Activated CD8-positive, alpha-beta memory T cell treated with anti-CD3 and anti-CD28 coated beads for 36 hours (primary cell): ENCODE measurements around the gene DYSF. TPM values are rescaled to one million over a fixed set of nuclear protein-coding genes. Genes with fewer than 3 reads are reported as not detected.
"Not testable (repeated sequence)": the region's sequence is repeated elsewhere in the genome, so short reads cannot be mapped to it uniquely, and the experiment has no call there.

ENCODE experiments used
- CTCF ChIA-PET: fragments of 350-600 bp; sonication (Branson Sonifier 250); formaldehyde crosslinking; loops from one replicate; lab custom pipeline; 2021; ENCODE audit warnings: antibody characterized with exemption; lab: Charles Lee
- POLR2A ChIA-PET: fragments of 350-600 bp; sonication (Branson Sonifier 250); formaldehyde crosslinking; loops from one replicate; lab custom pipeline; 2021; ENCODE audit warnings: antibody characterized with exemption; lab: Charles Lee
- total RNA-seq, 2 experiments: library from RNA; stranded (reverse); gene quantifications; one replicate each; pipeline ENCODE4 v1.2.3, GENCODE V29; 2021

DYSF gene
- total RNA-seq, 2 experiments from 2014 or later: 4.8 to 5.8 TPM

- CTCF ChIA-PET: no interaction called here
- POLR2A ChIA-PET: no interaction called here
These were observed 182.4 kb downstream of the DYSF start for GRCh38 chr2:71635798-71636197.

- POLR2A ChIA-PET: no interaction called here
These were observed 183.8 kb downstream of the DYSF start for GRCh38 chr2:71637168-71637567.

GRCh38 chr2:71637736-71638135, 184.4 kb downstream of the DYSF start:
- POLR2A ChIA-PET: no interaction called here
- CTCF ChIA-PET: no interaction called here

More at GRCh38 chr2:71637168-71637567, 183.8 kb downstream of the DYSF start:
- CTCF ChIA-PET: no interaction called here

- CTCF ChIA-PET: no interaction called here
- POLR2A ChIA-PET: no interaction called here
These were observed 186.4 kb downstream of the DYSF start for GRCh38 chr2:71639735-71640134.

GRCh38 chr2:71640489-71640888, 187.1 kb downstream of the DYSF start:
- POLR2A ChIA-PET: no interaction called here
- CTCF ChIA-PET: no interaction called here

- CTCF ChIA-PET: no interaction called here
- POLR2A ChIA-PET: no interaction called here
These were observed 190.5 kb downstream of the DYSF start for GRCh38 chr2:71643674-71644357.

- POLR2A ChIA-PET: no interaction called here
- CTCF ChIA-PET: no interaction called here
These were observed 192.7 kb downstream of the DYSF start for GRCh38 chr2:71646028-71646427.

- ChIA-PET POLR2A (no interaction called here), CTCF (no interaction called here)
These were observed 194.0 kb downstream of the DYSF start for GRCh38 chr2:71647356-71647755.

GRCh38 chr2:71655498-71655897, 202.1 kb downstream of the DYSF start:
- POLR2A ChIA-PET: no interaction called here

GRCh38 chr2:71658256-71658655, 204.9 kb downstream of the DYSF start:
- POLR2A ChIA-PET, CTCF ChIA-PET: not testable (repeated sequence)

More at GRCh38 chr2:71655498-71655897, 202.1 kb downstream of the DYSF start:
- CTCF ChIA-PET: no interaction called here

- CTCF ChIA-PET: no interaction called here
- POLR2A ChIA-PET: no interaction called here
These were observed 205.4 kb downstream of the DYSF start for GRCh38 chr2:71658771-71659170.

GRCh38 chr2:71659868-71660518, 206.6 kb downstream of the DYSF start:
- ChIA-PET CTCF (no interaction called here), POLR2A (no interaction called here)

- ChIA-PET POLR2A (no interaction called here), CTCF (no interaction called here)
These were observed 208.4 kb downstream of the DYSF start for GRCh38 chr2:71661782-71662181.

- POLR2A ChIA-PET: no interaction called here
- CTCF ChIA-PET: no interaction called here
These were observed 209.5 kb downstream of the DYSF start for GRCh38 chr2:71662665-71663394.

- ChIA-PET CTCF (no interaction called here), POLR2A (no interaction called here)
These were observed 210.8 kb downstream of the DYSF start for GRCh38 chr2:71664161-71664560.

- ChIA-PET POLR2A (no interaction called here), CTCF (no interaction called here)
These were observed 212.1 kb downstream of the DYSF start for GRCh38 chr2:71665168-71666093.

- ChIA-PET POLR2A (no interaction called here), CTCF (no interaction called here)
These were observed 212.7 kb downstream of the DYSF start for GRCh38 chr2:71666094-71666474.

GRCh38 chr2:71667256-71668182, 214.2 kb downstream of the DYSF start:
- ChIA-PET CTCF (no interaction called here), POLR2A (no interaction called here)
